K562 (cell line): ENCODE results near the gene GINS3. TPM values are rescaled to one million over a fixed set of nuclear protein-coding genes. Genes with fewer than 3 reads are reported as not detected.

Source experiments
- ATAC-seq: fragments of 200-7000 bp; cut with Tn5 transposase; 3 replicates; pipeline ENCODE4 v1.9.1; 2020; ENCODE audit warnings: moderate library complexity
- BruUV-seq: library from RNA; stranded (reverse); fragments of 400-500 nt; replicated peaks from 2 replicates; lab custom pipeline; 2021; lab: Mats Ljungman, UMichigan
- CTCF ChIA-PET: fragments of 300-600 bp; formaldehyde crosslinking; extraction: SDS; loops from one replicate; lab custom pipeline; 2021; ENCODE audit warnings: low intra/inter-chr PET ratio; lab: Yijun Ruan, JAX
- POLR2A ChIA-PET: fragments of 300-600, 350-650 bp; sonication (Branson Sonifier 250); formaldehyde crosslinking; extraction: SDS; loops from one replicate; lab custom pipeline; 2021; ENCODE audit warnings: antibody characterized with exemption, inconsistent platforms; lab: Yijun Ruan, JAX
- DNase-seq, 4 experiments: peaks; one replicate each; pipeline versions ENCODE4 v3.0.0 to v3.0.0-alpha.2; 2011 to 2018; ENCODE audit warnings: low spot score in 3 of 4, mixed read lengths in 3 of 4; ENCODE audit errors: extremely low read depth in 1 of 4
- FAIRE-seq: peaks from 2 replicates; lab custom pipeline; 2011; peaks lifted over from hg19 to GRCh38; lab: Jason Lieb, UNC
- H2AFZ ChIP-seq: 2 replicates; pipeline ENCODE4 v1.6.0; 2011; ENCODE audit warnings: low read depth, low read length, control low read depth, inconsistent platforms
- H3K27ac ChIP-seq: fragments of 200-600 bp; 3 replicates; pipeline ENCODE4 v1.8.0; 2011; ENCODE audit warnings: low read depth, mild to moderate bottlenecking, control low read depth, inconsistent platforms, low read length, moderate library complexity, mixed read lengths; ENCODE audit errors: extremely low read depth
- H3K27me3 ChIP-seq, 2 experiments: fragments of 300-600 bp in 1 of 2; 2 replicates in 1 of 2; 3 replicates in 1 of 2; pipeline versions ENCODE4 v1.6.0 to v1.8.0; 2011; ENCODE audit warnings: inconsistent platforms in 2 of 2, low read length in 2 of 2, mild to moderate bottlenecking in 1 of 2, mixed read lengths in 1 of 2, moderate library complexity in 1 of 2; ENCODE audit not compliant: control insufficient read depth in 2 of 2, insufficient read depth in 2 of 2
- H3K36me3 ChIP-seq: fragments of 300-600 bp; 3 replicates; pipeline ENCODE4 v1.8.0; 2011; ENCODE audit warnings: mild to moderate bottlenecking, low read length, inconsistent platforms; ENCODE audit not compliant: control insufficient read depth, insufficient read depth
- H3K4me1 ChIP-seq, 2 experiments: fragments of 200-600 bp in 1 of 2; replicated peaks in 1 of 2; 2 replicates in 1 of 2; 3 replicates in 1 of 2; pipeline versions ENCODE4 v1.5.1 to v1.8.0; 2011; ENCODE audit warnings: inconsistent platforms in 2 of 2, low read length in 2 of 2, mild to moderate bottlenecking in 1 of 2, mixed read lengths in 1 of 2, moderate library complexity in 1 of 2; ENCODE audit not compliant: control insufficient read depth in 2 of 2, insufficient read depth in 2 of 2
- H3K4me2 ChIP-seq: 2 replicates; pipeline ENCODE4 v1.6.1; 2011; ENCODE audit warnings: low read length, control low read depth, inconsistent platforms, mixed read lengths; ENCODE audit not compliant: insufficient read depth
- H3K4me3 ChIP-seq: fragments of 200-600 bp; sonication (generic), shearing (Covaris generic); 2 replicates; pipeline ENCODE4 v1.5.1; 2016; ENCODE audit warnings: control low read depth, inconsistent platforms
- H3K79me2 ChIP-seq: fragments of 200-600 bp; 3 replicates; pipeline ENCODE4 v1.8.0; 2011; ENCODE audit warnings: low read length, inconsistent platforms; ENCODE audit not compliant: control insufficient read depth, insufficient read depth
- H3K9ac ChIP-seq, 2 experiments: 2 replicates each; pipeline versions ENCODE4 v1.6.0 to v1.6.1; 2011; ENCODE audit warnings: low read depth in 2 of 2, low read length in 2 of 2, control low read depth in 1 of 2, inconsistent platforms in 1 of 2, mild to moderate bottlenecking in 1 of 2, mixed read lengths in 1 of 2; ENCODE audit not compliant: insufficient read depth in 1 of 2
- H3K9me1 ChIP-seq: one replicate; pipeline ENCODE4 v1.6.0; 2011; ENCODE audit warnings: inconsistent platforms, mild to moderate bottlenecking, low read length, moderate library complexity; ENCODE audit not compliant: control insufficient read depth, insufficient read depth
- H3K9me3 ChIP-seq: replicated peaks from 2 replicates; pipeline ENCODE4 v1.5.1; 2011; ENCODE audit warnings: low read depth, low read length, inconsistent platforms; ENCODE audit not compliant: control insufficient read depth, insufficient read depth
- H4K20me1 ChIP-seq: replicated peaks from 2 replicates; pipeline ENCODE4 v1.6.1; 2011; ENCODE audit warnings: low read length, inconsistent platforms, mixed read lengths; ENCODE audit not compliant: control insufficient read depth, insufficient read depth
- ZNF696 ChIP-seq: fragments of 250-450 bp; sonication (Bioruptor Pico); conservative IDR thresholded peaks from 2 replicates; pipeline ENCODE4 v1.4.0; 2020; ENCODE audit warnings: mild to moderate bottlenecking, moderate library complexity
- WGBS: fragments of 100-300 bp; shearing (Covaris generic); methylation state at CpG from one replicate; pipeline ENCODE4 v1.1.6; 2016; ENCODE audit warnings: low coverage, mixed read lengths; ENCODE audit not compliant: insufficient coverage; ENCODE audit errors: missing lambda C conversion rate; 5-methylcytosine and 5-hydroxymethylcytosine counted together
- in situ Hi-C: fragments of 300-500 bp; cut with MboI; formaldehyde crosslinking; loops from 4 replicates; pipeline ENCODE4 v1.15.0; 2018; ENCODE audit warnings: inconsistent platforms, mixed read lengths
- intact Hi-C: fragments of 100-400 bp; cut with micrococcal nuclease; formaldehyde crosslinking; loops from 2 replicates; pipeline ENCODE4 v1.14.2; 2022
- polyA plus RNA-seq, 8 experiments: library from polyadenylated mRNA; depleted of rRNA in 4 of 8; stranded (reverse) in 5 of 8; unstranded in 3 of 8; fragments of >200 nt; fragmentation: Nextera tagmentation in 2 of 8; fragmentation: Illumina TruSeq in 1 of 8; extraction: Ambion mirVana in 2 of 8; extraction: Trizol in 1 of 8; gene quantifications; 2 replicates each; pipeline versions ENCODE4 v1.2.1 to v1.2.3, GENCODE V29; 2011 to 2014; ENCODE audit warnings: inconsistent platforms in 1 of 8, missing spikeins in 1 of 8
- total RNA-seq, 7 experiments: library from RNA; depleted of rRNA in 6 of 7; stranded (reverse); fragments of >200 nt in 6 of 7; fragmentation: Illumina TruSeq in 2 of 7; extraction: Trizol in 2 of 7; gene quantifications; 2 replicates each; pipeline versions ENCODE4 v1.2.1 to v1.2.3, GENCODE V29; 2011 to 2021; ENCODE audit warnings: low replicate concordance in 1 of 7
- TF ChIP-seq, protein P1 (sequence below): fragments of 450-650 bp; IDR thresholded peaks from 2 replicates; pipeline ENCODE4 v1.6.1; 2016; ENCODE audit warnings: mild to moderate bottlenecking, moderate library complexity

GINS3 gene
- total and polyA plus RNA-seq, 9 of the 15 experiments (the other 6 are each of a cell fraction or from before 2014, with no cell fraction given) = 17.8 to 31.9 (median 25.4) TPM

DNA sequence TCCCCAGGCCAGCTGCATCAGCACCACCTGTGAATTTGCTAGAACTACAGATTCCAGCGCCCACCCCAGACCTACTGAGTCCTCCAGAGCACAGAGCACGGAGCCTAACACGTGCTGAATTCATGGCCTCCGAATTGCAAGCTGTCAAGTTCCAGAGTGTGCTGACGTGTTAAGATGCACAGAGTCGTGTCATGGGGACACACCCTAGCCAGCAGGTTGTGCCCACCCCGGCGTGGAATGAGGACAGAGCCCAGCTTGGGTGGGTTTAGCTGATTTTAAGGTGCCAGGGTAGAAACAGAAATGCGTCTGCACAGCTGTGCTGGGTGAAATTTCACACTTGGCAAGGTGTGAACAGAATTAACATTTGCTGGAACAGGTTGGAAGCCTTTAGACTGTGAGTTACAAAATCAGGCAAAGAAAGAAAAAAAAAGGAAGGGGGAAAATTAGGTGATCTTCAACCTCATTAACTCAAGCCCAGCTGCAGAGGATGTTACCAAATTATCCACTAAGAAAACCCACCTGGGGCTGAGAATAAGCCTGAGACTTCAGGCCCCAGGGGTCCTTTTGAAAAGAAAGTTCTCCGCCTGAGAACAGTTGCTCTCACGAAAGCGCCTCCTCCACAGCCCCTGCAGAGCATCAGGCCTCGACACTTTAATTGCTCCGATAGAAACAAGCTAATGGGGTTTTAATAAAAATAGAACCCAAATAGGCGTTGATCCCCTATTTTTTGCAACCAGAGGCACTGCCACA, 27.1 kb downstream of the GINS3 start:
- peak overlapping the region; percentile 19; the same call in 1 of the 2 replicates for H2AFZ ChIP-seq
- H3K9me3 ChIP-seq = no peaks in the 10 kb centered on the region
- no peaks in the 10 kb centered on the region for H4K20me1 ChIP-seq
- 37% methylated on average over 15 of the region's 15 CpGs for WGBS
- H3K27ac ChIP-seq = no peak overlapping the region
- TF ChIP-seq, protein P1, sequence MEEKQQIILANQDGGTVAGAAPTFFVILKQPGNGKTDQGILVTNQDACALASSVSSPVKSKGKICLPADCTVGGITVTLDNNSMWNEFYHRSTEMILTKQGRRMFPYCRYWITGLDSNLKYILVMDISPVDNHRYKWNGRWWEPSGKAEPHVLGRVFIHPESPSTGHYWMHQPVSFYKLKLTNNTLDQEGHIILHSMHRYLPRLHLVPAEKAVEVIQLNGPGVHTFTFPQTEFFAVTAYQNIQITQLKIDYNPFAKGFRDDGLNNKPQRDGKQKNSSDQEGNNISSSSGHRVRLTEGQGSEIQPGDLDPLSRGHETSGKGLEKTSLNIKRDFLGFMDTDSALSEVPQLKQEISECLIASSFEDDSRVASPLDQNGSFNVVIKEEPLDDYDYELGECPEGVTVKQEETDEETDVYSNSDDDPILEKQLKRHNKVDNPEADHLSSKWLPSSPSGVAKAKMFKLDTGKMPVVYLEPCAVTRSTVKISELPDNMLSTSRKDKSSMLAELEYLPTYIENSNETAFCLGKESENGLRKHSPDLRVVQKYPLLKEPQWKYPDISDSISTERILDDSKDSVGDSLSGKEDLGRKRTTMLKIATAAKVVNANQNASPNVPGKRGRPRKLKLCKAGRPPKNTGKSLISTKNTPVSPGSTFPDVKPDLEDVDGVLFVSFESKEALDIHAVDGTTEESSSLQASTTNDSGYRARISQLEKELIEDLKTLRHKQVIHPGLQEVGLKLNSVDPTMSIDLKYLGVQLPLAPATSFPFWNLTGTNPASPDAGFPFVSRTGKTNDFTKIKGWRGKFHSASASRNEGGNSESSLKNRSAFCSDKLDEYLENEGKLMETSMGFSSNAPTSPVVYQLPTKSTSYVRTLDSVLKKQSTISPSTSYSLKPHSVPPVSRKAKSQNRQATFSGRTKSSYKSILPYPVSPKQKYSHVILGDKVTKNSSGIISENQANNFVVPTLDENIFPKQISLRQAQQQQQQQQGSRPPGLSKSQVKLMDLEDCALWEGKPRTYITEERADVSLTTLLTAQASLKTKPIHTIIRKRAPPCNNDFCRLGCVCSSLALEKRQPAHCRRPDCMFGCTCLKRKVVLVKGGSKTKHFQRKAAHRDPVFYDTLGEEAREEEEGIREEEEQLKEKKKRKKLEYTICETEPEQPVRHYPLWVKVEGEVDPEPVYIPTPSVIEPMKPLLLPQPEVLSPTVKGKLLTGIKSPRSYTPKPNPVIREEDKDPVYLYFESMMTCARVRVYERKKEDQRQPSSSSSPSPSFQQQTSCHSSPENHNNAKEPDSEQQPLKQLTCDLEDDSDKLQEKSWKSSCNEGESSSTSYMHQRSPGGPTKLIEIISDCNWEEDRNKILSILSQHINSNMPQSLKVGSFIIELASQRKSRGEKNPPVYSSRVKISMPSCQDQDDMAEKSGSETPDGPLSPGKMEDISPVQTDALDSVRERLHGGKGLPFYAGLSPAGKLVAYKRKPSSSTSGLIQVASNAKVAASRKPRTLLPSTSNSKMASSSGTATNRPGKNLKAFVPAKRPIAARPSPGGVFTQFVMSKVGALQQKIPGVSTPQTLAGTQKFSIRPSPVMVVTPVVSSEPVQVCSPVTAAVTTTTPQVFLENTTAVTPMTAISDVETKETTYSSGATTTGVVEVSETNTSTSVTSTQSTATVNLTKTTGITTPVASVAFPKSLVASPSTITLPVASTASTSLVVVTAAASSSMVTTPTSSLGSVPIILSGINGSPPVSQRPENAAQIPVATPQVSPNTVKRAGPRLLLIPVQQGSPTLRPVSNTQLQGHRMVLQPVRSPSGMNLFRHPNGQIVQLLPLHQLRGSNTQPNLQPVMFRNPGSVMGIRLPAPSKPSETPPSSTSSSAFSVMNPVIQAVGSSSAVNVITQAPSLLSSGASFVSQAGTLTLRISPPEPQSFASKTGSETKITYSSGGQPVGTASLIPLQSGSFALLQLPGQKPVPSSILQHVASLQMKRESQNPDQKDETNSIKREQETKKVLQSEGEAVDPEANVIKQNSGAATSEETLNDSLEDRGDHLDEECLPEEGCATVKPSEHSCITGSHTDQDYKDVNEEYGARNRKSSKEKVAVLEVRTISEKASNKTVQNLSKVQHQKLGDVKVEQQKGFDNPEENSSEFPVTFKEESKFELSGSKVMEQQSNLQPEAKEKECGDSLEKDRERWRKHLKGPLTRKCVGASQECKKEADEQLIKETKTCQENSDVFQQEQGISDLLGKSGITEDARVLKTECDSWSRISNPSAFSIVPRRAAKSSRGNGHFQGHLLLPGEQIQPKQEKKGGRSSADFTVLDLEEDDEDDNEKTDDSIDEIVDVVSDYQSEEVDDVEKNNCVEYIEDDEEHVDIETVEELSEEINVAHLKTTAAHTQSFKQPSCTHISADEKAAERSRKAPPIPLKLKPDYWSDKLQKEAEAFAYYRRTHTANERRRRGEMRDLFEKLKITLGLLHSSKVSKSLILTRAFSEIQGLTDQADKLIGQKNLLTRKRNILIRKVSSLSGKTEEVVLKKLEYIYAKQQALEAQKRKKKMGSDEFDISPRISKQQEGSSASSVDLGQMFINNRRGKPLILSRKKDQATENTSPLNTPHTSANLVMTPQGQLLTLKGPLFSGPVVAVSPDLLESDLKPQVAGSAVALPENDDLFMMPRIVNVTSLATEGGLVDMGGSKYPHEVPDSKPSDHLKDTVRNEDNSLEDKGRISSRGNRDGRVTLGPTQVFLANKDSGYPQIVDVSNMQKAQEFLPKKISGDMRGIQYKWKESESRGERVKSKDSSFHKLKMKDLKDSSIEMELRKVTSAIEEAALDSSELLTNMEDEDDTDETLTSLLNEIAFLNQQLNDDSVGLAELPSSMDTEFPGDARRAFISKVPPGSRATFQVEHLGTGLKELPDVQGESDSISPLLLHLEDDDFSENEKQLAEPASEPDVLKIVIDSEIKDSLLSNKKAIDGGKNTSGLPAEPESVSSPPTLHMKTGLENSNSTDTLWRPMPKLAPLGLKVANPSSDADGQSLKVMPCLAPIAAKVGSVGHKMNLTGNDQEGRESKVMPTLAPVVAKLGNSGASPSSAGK = peak; percentile 64
- TF ChIP-seq ZNF696 (CRISPR knock-in tag) = no peak
- POLR2A ChIA-PET = interaction anchor here (0.7 to 2.0 kb wide), 4 partner anchors 10 to 85 kb away, joined by 3 to 4 read pairs (median 4); no protein-coding TSS in a partner anchor
- FAIRE-seq (no peak), DNase-seq (no peak), ATAC-seq (no peak)
- H3K36me3 ChIP-seq = no peaks in the 10 kb centered on the region
- peaks cover 2% of the 10 kb centered on the region for H3K9me1 ChIP-seq
- intact Hi-C loops = no loop called here
- H3K4me3 ChIP-seq = no peak overlapping the region
- no peak overlapping the region for H3K9ac ChIP-seq
- H3K4me2 ChIP-seq = no peak overlapping the region
- H3K4me1 ChIP-seq = peaks cover 4 to 7% of the 10 kb centered on the region in 2 experiments; a peak in 3 of 5 replicates
- CTCF ChIA-PET = no interaction called here
- peaks cover 5% of the 10 kb centered on the region in 2 experiments; a peak in 2 of 5 replicates for H3K27me3 ChIP-seq
- BruUV-seq = no TSS peak
- H3K79me2 ChIP-seq = no peaks in the 10 kb centered on the region
- in situ Hi-C loops = no loop called here
